Uterus (tissue), 2 donors: Measurements from ENCODE around the gene LY6G5B.

Experiments
- CTCF ChIP-seq, 4 experiments: fragments of 200-600 bp in 2 of 4; fragments of 450-650 bp in 2 of 4; sonication (generic) in 2 of 4; IDR thresholded peaks; one replicate each; pipeline ENCODE4 v1.5.1; 2016 to 2019; ENCODE audit warnings: antibody characterized with exemption in 4 of 4, mild to moderate bottlenecking in 2 of 4, moderate library complexity in 1 of 4
- POLR2A ChIP-seq, 2 donors: fragments of 450-650 bp; IDR thresholded peaks; one replicate each; pipeline ENCODE4 v1.6.1; 2016; ENCODE audit warnings: antibody characterized with exemption in 2 of 2, mild to moderate bottlenecking in 1 of 2, moderate library complexity in 1 of 2

DNA sequence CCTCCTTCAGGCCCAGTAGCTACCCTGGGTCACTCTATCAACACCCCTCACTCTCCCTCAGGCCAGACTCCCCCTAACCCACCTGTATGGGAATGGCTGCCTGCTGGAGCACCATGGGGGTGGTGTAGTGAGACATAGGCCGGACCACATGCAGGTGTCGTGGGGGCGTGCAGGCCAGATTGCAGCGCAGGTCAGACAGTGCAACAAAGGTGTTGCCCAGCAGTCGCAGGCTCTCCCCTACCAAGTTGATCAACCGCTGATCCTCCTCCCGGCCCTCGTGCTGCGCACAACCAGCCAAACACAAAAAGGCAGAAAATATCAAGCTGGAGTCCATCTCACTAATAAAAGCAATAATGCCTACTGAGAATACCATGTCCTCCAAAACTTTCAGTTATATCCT lies 24.5 kb upstream of the LY6G5B start:
- no peak for TF ChIP-seq CTCF (IDR thresholded peaks at IDR 0.05)
- TF ChIP-seq POLR2A (IDR thresholded peaks at IDR 0.05): no peak
